Measurements from ENCODE around the gene LGR5. TPM values are rescaled to one million over a fixed set of nuclear protein-coding genes. Genes with fewer than 3 reads are reported as not detected.

The LGR5 gene
- total RNA-seq, 1 experiment from 2014 or later, result not detected

GRCh38 chr12:71578694-71579258 is 139.2 kb downstream of the LGR5 start (continued):
- TF ChIP-seq REST (IDR thresholded peaks at IDR 0.05; ENCODE audit: low read depth) (no peak), EGR1 (IDR thresholded peaks at IDR 0.05; ENCODE audit: low read depth) (no peak), ZBTB33 (IDR thresholded peaks at IDR 0.05; ENCODE audit: extremely low read depth, insufficient replicate concordance, low read length) (no peak)

- no peak overlapping the region for H3K27ac ChIP-seq (ENCODE audit: low read depth, low read length)
- no TSS peak for BruUV-seq (replicated peaks)
- H3K27me3 ChIP-seq (ENCODE audit: insufficient read depth, low read length), result no peaks in the 10 kb centered on the region
- H3K4me2 ChIP-seq (ENCODE audit: low read length), result no peak overlapping the region
- intact Hi-C loops (cut with micrococcal nuclease), result no loop called here
- no peaks in the 10 kb centered on the region for H3K9me3 ChIP-seq (ENCODE audit: control insufficient read depth in 1 of 2, insufficient read depth in 1 of 2, low read depth in 1 of 2, low read length in 2 of 2)
- ATAC-seq (no peak), DNase-seq (ENCODE audit: low read depth, low spot score) (no peak)
- no peak overlapping the region for H3K4me3 ChIP-seq (replicated peaks in 1 of 2; ENCODE audit: low read depth in 1 of 2, low read length in 2 of 2)
- H4K20me1 ChIP-seq (ENCODE audit: insufficient read depth), result no peaks in the 10 kb centered on the region
- CTCF ChIA-PET, result no interaction called here
- no peak overlapping the region for H3K9ac ChIP-seq (ENCODE audit: low read length)
- no peaks in the 10 kb centered on the region for H3K4me1 ChIP-seq (ENCODE audit: control insufficient read depth in 1 of 2, insufficient read depth in 2 of 2, low read length in 2 of 2)
- no peaks in the 10 kb centered on the region for H3K36me3 ChIP-seq (ENCODE audit: control insufficient read depth in 1 of 2, insufficient read depth in 2 of 2, low read length in 2 of 2)
- no peaks in the 10 kb centered on the region for H3K79me2 ChIP-seq (ENCODE audit: insufficient read depth, low read length)
- no peak overlapping the region for H2AFZ ChIP-seq (ENCODE audit: low read depth, low read length, poor library complexity, severe bottlenecking)
- POLR2A ChIA-PET, result no interaction called here
- RAD21 ChIA-PET (ENCODE audit: low non-redundant PET in 1 of 2, low total read pairs in 2 of 2, uncharacterized antibody in 2 of 2, unreplicated experiment in 2 of 2), result no interaction called here
- H3K9me2 ChIP-seq (ENCODE audit: insufficient read depth), result no peaks in the 10 kb centered on the region
- TF ChIP-seq SP1 (IDR thresholded peaks at IDR 0.05; ENCODE audit: low read depth) (no peak), TCF7L2 (IDR thresholded peaks at IDR 0.05; ENCODE audit: borderline replicate concordance, extremely low read depth, insufficient read depth, insufficient read length) (no peak), SRF (IDR thresholded peaks at IDR 0.05; ENCODE audit: low read depth) (no peak), SIN3A (IDR thresholded peaks at IDR 0.05; ENCODE audit: low read depth) (no peak), ZBTB33 (IDR thresholded peaks at IDR 0.05; ENCODE audit: extremely low read depth, insufficient replicate concordance, low read length) (no peak), EZH2 (IDR thresholded peaks at IDR 0.05) (no peak), ZFX (IDR thresholded peaks at IDR 0.05) (no peak), CEBPB (IDR thresholded peaks at IDR 0.05; ENCODE audit: low read depth) (no peak), JUND (IDR thresholded peaks at IDR 0.05) (no peak), ELF1 (IDR thresholded peaks at IDR 0.05; ENCODE audit: borderline replicate concordance, low read depth) (no peak), RAD21 (IDR thresholded peaks at IDR 0.05; ENCODE audit: low read depth) (no peak), POLR2A (IDR thresholded peaks at IDR 0.05; ENCODE audit: borderline replicate concordance, extremely low read depth, insufficient read depth, insufficient read length) (no peak), POLR2AphosphoS5 (IDR thresholded peaks at IDR 0.05; ENCODE audit: low read depth, low read length) (no peak), CTCF (IDR thresholded peaks at IDR 0.05 in 2 of 3, conservative IDR thresholded peaks at IDR 0.05 in 1 of 3; ENCODE audit: borderline replicate concordance in 1 of 3, insufficient read depth in 1 of 3, low read depth in 2 of 3, low read length in 2 of 3) (no peak), CBX3 (IDR thresholded peaks at IDR 0.05; ENCODE audit: low read depth) (no peak)
Measured at GRCh38 chr12:71581206-71581605, 141.6 kb downstream of the LGR5 start.
